Neuron (in vitro differentiated cells): ENCODE results near the gene CYTH1.

Source experiments
- H2AFZ ChIP-seq: one replicate; pipeline ENCODE4 v1.6.1; 2013; ENCODE audit warnings: low read depth, mild to moderate bottlenecking, inconsistent platforms, low read length, moderate library complexity
- H3K27me3 ChIP-seq: one replicate; pipeline ENCODE4 v1.6.1; 2013; ENCODE audit warnings: low read length; ENCODE audit not compliant: insufficient read depth
- H3K36me3 ChIP-seq: one replicate; pipeline ENCODE4 v1.6.1; 2013; ENCODE audit warnings: low read length; ENCODE audit not compliant: insufficient read depth
- H3K4me1 ChIP-seq: one replicate; pipeline ENCODE4 v1.6.1; 2013; ENCODE audit warnings: low read length; ENCODE audit not compliant: insufficient read depth
- H3K4me3 ChIP-seq: 2 replicates; pipeline ENCODE4 v1.5.1; 2013; ENCODE audit warnings: mild to moderate bottlenecking, low read length, moderate library complexity
- H3K9me3 ChIP-seq: one replicate; pipeline ENCODE4 v1.6.1; 2013; ENCODE audit warnings: low read length

The CYTH1 gene

DNA sequence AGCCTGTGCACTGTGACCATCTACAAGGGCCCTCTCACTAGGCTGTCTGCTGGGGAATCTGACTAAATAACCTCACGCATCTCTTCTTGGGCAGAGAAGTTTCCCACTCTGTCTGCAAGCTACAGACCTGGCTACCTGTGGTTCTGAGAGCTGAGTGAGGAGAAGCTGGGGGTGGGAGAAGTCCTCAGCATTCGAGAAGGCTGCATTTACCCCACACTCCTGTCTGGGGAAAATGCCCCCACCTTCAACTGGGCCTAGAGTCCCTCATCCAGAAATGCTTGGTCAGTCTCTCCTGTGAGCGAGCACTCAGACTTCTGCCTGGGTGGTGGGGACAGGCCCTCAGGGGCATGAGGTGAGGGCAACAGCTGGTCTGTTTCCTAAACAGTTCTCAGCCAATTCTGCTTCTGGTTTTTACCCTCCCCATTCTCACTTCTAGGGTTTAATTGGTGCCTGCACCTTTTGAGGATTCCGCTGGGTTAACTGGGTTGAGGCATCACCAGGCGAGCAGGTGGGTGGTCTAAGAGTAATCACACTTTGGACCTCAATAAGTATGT, 98.6 kb downstream of the CYTH1 start:
- no peak overlapping the region for H3K4me3 ChIP-seq
- H3K27me3 ChIP-seq = no peaks in the 10 kb centered on the region
- peaks cover 27% of the 10 kb centered on the region for H3K36me3 ChIP-seq
- peaks cover 4% of the 10 kb centered on the region for H3K9me3 ChIP-seq
- H2AFZ ChIP-seq = no peak overlapping the region
- H3K4me1 ChIP-seq = no peaks in the 10 kb centered on the region

DNA sequence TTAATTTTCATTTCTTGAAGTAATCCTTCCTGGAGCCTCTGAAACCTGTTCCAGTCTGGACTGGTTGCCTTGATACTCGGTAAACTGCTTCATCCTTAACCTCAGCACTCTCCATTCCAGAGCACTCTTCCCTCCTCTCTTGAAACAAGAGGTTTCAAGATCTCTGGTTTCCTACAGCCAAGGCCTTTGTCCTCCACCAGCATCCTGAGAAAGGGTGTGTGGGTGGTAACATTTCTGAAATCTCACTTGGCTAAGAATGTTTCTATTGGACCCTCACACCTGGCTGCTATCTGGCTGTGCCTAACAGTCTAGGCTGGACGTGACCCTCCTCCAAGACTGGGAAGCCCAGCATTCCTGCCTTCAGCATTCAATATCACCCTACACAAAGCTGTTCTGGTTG, 99.7 kb downstream of the CYTH1 start:
- Histone ChIP-seq H3K9me3 (peaks cover 2% of the 10 kb centered on the region), H3K4me3 (no peak overlapping the region), H3K4me1 (no peaks in the 10 kb centered on the region), H3K36me3 (peaks cover 21% of the 10 kb centered on the region), H3K27me3 (no peaks in the 10 kb centered on the region), H2AFZ (no peak overlapping the region)

DNA sequence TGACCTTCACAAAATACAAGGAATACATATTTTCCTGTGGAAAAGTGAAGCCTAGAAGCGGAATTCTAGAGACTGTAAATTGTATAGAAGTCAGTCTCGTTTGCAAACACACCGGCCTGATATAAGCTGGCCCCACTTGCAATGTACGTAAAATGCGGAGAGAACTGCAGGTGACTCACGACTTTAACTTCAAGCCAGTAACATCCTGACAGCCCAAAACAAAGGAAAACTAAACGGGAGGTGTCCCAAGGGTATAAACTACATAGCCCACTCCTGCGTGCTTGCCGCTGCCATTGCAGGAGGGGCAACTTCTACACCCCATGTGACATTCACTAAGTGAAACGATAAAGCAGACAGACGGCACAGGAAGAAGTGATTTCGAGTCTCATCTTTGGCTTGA, 101.6 kb downstream of the CYTH1 start:
- no peaks in the 10 kb centered on the region for H3K9me3 ChIP-seq
- H2AFZ ChIP-seq = no peak overlapping the region
- H3K4me3 ChIP-seq = no peak overlapping the region
- H3K36me3 ChIP-seq = peaks cover 34% of the 10 kb centered on the region
- no peaks in the 10 kb centered on the region for H3K4me1 ChIP-seq
- H3K27me3 ChIP-seq = no peaks in the 10 kb centered on the region

DNA sequence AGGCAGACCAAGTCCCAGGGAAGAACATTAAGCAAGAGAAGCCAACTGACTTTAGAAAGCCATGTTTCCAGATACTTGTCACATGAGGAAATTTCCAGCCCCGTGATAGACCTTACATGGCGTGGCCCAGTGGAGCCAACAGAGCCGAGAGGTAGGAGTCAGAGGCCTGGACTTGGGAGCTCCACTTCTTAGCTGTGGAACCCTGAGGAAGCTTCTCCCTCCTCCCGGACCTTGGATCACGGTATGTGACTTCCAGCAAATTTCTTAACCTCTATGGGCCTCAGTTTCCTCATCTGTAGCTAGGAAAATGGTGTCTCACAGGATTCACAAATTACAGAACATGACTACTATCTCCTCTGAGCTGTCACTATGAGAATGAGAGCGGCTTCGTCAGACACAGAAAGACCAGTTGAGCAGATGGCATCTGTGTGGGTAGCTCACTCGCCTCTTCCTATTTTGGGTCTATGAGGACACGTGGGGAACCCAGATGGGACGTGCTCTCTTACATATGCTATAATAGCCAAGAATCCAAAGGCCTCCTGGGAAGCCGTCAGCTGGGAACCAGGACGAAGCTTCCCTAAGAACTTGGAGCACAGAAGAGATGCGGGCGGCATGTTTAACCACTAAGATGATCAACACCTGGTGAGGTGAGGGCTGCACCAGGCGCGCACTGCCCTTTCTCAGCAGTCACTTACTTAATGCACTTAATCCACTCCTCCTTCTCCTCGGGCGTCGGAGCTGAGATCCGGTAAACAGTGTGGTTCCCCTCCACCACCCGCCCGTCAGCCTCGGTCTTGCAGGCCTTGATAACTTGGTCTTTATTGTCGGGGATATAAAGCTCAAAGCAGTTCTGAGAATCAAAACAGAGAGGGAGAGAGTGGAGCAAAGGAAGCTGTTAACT, 102.3 kb downstream of the CYTH1 start:
- H2AFZ ChIP-seq = no peak overlapping the region
- no peaks in the 10 kb centered on the region for H3K4me1 ChIP-seq
- H3K36me3 ChIP-seq = peaks cover 41% of the 10 kb centered on the region
- no peaks in the 10 kb centered on the region for H3K9me3 ChIP-seq
- H3K27me3 ChIP-seq = no peaks in the 10 kb centered on the region
- H3K4me3 ChIP-seq = no peak overlapping the region

DNA sequence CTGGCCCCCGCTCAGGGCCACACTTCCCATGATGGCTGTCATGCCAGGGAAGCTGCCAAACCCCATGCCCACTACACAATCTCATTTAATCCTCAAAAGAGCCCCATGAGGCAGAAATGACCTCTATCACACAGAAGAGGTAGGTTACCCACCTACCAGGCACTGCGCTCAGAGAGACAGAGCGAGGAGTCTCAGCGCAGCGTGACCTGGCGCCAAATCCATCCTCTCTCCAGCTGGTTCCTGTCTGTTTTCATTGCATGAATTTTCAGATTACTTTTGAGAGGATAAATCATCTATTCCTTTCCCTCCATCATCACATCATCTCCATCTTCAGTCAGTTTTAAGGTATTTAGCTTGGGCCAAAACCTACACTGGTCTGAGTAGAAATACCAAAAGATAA, 103.4 kb downstream of the CYTH1 start:
- no peak overlapping the region for H3K4me3 ChIP-seq
- no peaks in the 10 kb centered on the region for H3K9me3 ChIP-seq
- H2AFZ ChIP-seq = no peak overlapping the region
- no peaks in the 10 kb centered on the region for H3K4me1 ChIP-seq
- peaks cover 44% of the 10 kb centered on the region for H3K36me3 ChIP-seq
- no peaks in the 10 kb centered on the region for H3K27me3 ChIP-seq

DNA sequence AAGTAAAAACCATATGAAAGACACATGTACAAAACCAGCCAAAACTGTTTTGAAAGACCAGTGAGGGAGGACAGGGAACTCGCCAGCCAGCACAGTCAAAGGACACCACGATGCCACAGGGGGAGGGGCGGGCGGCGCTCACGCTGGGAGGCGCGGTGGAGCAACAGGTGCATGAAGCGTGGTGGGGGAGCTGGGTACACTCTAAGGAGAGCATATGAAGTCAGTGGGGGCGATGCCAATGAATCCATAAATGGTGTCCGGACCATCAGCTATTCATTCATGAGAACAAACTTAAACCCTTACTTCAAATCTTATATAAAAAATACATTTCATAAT, 103.9 kb downstream of the CYTH1 start:
- H3K36me3 ChIP-seq = peaks cover 47% of the 10 kb centered on the region

DNA sequence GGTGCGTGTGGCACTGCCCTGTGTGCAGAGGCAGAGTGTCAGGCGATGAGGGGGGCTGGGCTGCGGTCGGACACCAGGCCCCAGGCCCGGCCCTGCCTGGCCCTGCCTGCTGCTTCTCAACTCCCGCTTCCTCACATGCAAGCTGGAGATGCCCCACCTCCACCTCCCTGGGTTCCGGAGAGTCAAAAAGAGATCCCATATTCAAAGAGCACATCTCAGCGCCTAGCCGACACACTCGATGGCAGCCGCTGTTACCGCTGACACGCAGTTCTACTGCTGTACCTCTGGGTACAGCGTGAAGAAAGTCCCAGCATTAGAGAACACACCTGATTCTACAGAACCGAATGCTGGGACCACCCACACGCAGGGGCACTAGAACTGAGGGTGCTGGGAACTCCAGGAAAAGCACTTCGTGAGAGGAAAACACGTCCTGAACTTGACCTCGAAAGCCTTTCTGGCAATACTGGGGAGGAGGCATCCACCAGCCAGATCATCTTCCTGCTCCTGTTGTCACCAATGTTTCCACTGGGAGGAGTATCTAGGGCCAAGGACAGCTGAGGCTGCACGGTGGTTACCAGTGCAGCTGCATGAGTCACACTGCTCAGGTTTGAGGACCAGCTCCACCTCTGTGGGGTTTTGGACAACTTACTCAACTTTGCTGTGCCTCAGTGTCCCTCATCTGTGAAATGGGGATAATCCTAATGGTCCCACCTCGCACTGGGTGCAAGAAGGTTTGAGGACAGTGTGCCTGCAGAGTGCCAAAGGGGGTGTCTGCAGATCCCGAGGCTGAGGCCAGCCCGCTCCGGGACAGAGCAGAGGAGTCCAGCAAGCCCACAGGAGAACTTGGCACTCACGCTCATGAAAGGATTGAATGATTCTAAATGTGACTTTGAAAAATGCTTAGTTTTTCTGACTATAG, 104.5 kb downstream of the CYTH1 start:
- Histone ChIP-seq H3K36me3 (peaks cover 47% of the 10 kb centered on the region), H3K27me3 (no peaks in the 10 kb centered on the region), H3K4me3 (no peak overlapping the region)

More for the DNA sequence above, 103.9 kb downstream of the CYTH1 start:
- Histone ChIP-seq H3K9me3 (no peaks in the 10 kb centered on the region), H2AFZ (no peak overlapping the region), H3K4me1 (no peaks in the 10 kb centered on the region), H3K27me3 (no peaks in the 10 kb centered on the region), H3K4me3 (no peak overlapping the region)

DNA sequence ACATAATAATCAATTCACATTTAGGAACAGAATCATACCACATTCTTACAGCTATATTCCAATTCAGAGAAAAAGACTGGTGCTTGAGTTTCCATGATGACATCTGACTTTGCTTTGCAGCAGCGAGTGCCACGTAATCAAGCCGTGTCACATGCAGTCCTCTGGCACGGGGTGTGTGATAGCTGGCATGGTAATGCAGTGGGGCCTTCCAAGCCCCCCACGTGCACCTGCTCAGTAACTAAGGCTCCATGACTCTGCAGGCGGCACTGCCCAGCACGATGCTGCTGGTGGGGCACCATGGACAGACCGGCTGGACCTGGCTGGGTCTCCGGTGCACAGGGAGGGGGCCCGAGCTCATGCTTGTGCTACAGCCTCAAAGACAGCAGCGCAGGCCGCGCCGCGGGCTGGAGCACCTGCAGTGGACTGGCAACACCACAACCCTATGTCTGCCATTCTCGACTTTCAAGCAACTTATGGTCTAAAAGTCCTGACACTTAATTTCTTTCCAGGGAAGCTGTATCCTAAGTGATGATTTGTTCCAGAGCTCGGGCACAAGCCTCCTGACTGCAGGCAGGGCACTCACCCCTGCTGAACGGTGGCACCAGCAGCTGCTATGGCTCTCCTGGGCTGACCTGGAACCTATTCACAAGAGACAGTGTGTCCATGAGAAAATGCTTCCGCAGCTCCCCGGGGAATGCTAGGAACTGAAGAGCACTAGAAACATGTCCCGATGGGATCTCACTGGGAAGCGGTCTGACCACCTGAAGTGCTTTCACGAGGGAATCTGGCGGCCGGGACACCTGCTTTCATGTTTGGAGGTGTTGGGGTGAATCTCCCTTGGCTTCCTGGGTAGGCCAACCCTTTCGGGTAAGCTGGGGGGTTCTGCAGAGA, 105.4 kb downstream of the CYTH1 start:
- no peaks in the 10 kb centered on the region for H3K27me3 ChIP-seq
- peaks cover 3% of the 10 kb centered on the region for H3K9me3 ChIP-seq
- H3K4me1 ChIP-seq = peaks cover 6% of the 10 kb centered on the region
- H3K36me3 ChIP-seq = peaks cover 47% of the 10 kb centered on the region
- H2AFZ ChIP-seq = no peak overlapping the region
- no peak overlapping the region for H3K4me3 ChIP-seq

More for the DNA sequence above, 104.5 kb downstream of the CYTH1 start:
- Histone ChIP-seq H3K9me3 (no peaks in the 10 kb centered on the region), H2AFZ (no peak overlapping the region), H3K4me1 (no peaks in the 10 kb centered on the region)

DNA sequence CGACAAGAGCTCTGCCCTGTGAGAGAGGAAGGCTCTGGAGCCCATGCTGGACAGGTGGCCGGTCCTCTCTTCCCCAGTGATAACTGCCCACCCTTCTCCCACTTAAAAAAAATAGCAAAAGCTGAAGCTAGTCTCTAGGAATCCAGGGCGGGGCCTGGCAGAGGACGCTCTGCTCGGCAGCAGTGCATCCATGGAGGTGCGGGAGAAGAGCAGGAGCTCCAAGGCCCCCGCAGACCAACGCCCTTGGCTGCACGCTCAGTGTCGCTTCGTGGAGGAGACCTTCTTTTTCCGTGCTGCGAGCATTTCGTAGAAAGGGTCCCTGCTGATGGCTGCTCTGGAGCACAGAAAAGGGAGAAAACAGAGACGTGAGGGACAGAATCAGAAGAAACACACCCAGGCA, 106.2 kb downstream of the CYTH1 start:
- Histone ChIP-seq H2AFZ (no peak overlapping the region), H3K27me3 (no peaks in the 10 kb centered on the region), H3K36me3 (peaks cover 47% of the 10 kb centered on the region), H3K9me3 (peaks cover 3% of the 10 kb centered on the region), H3K4me1 (peaks cover 8% of the 10 kb centered on the region), H3K4me3 (no peak overlapping the region)

DNA sequence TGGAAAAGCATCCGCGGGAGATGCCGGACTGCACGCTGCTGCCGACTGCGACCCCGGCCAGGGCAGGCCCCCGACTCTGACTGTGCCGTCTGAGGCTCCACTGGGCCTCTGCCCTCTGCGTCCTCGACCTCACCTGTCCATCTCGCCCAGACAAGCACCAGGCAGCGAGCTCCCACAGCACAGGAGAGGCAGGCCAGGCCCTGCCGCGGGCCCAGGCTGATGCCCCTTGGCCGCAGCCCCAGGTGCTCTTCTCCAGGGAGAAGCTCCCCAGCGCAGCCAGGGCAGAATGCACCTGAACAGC, 106.8 kb downstream of the CYTH1 start:
- H2AFZ ChIP-seq = no peak overlapping the region
- H3K27me3 ChIP-seq = no peaks in the 10 kb centered on the region
- peaks cover 8% of the 10 kb centered on the region for H3K4me1 ChIP-seq
- no peak overlapping the region for H3K4me3 ChIP-seq
- H3K9me3 ChIP-seq = peaks cover 3% of the 10 kb centered on the region
- H3K36me3 ChIP-seq = peaks cover 47% of the 10 kb centered on the region

DNA sequence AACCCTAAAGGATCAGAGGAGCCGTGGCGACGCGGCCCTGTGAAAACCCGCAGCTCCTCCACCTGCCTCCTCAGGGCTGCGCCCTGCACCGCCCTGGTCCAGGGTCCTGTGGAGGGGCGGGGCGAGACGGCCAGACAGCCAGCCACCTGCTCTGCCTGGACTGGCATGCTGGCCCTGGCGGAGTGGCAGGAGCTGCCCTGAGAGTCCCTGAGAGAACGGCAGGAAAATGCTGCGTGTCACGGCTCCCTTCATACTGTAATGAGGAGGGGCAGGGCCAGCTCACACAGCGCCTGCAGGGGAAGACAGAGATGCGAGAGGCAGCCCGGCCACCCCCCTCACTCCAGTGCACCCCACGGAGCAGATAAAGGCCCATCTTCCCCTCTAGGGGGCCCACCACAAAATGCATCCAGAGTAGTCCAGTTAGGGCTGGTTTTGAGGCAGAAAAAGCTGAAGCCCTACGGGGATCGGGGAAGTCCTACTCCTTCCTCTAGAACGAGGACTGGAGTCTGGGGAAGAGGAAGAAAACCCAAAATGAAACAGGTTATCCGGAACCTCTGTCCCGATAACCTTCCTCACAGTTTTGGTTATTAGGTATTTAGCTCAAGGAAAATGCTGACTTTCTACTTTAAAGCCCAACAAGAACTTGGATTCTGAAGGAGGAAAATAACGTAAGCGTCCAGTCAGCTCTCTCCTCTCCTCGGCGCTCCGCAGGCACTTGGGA, 107.3 kb downstream of the CYTH1 start:
- Histone ChIP-seq H3K4me1 (peaks cover 8% of the 10 kb centered on the region), H3K27me3 (no peaks in the 10 kb centered on the region), H3K36me3 (peaks cover 43% of the 10 kb centered on the region), H3K4me3 (no peak overlapping the region), H3K9me3 (peaks cover 7% of the 10 kb centered on the region), H2AFZ (no peak overlapping the region)

DNA sequence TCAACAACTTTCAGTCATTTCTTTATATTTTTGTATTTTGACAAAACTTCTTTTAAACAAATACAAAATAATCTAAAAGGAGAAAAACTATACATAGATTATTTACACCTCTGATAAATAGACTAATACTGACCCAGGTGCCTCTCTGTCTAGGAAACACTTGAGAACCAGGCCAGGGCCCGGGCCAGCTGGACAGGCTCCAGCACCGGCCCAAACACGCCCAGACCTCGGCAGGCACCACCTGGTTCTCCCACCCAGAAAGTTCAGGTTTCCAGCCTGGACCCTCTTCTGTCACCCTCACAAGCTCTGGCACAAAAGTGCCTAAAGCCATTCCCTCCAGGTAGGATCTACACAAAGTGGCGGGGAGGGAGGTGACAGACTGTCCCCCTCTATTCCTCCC, 107.9 kb downstream of the CYTH1 start:
- Histone ChIP-seq H3K27me3 (no peaks in the 10 kb centered on the region), H3K4me1 (peaks cover 8% of the 10 kb centered on the region), H3K9me3 (peaks cover 7% of the 10 kb centered on the region), H2AFZ (no peak overlapping the region), H3K4me3 (no peak overlapping the region), H3K36me3 (peaks cover 37% of the 10 kb centered on the region)
